Mucosa of descending colon (tissue), 3 donors: Measurements from ENCODE around the gene PSMD3. TPM values are rescaled to one million over a fixed set of nuclear protein-coding genes. Genes with fewer than 3 reads are reported as not detected.
"Not testable (repeated sequence)": the region's sequence is repeated elsewhere in the genome, so short reads cannot be mapped to it uniquely, and the experiment has no call there.

ENCODE experiments used
- ATAC-seq: fragments of 200-7000 bp; cut with Tn5 transposase; one replicate; pipeline ENCODE4 v1.9.1; 2020; ENCODE audit warnings: mild to moderate bottlenecking, moderate library complexity
- DNase-seq, 3 donors: peaks; one replicate each; pipeline ENCODE4 v3.0.0-alpha.2; 2020
- H3K36me3 ChIP-seq: fragments of 200-600 bp; one replicate; pipeline ENCODE4 v1.8.0; 2021; ENCODE audit warnings: low read depth, mild to moderate bottlenecking
- H3K4me1 ChIP-seq: fragments of 200-600 bp; one replicate; pipeline ENCODE4 v1.8.0; 2021; ENCODE audit warnings: low read depth, mild to moderate bottlenecking
- H3K4me3 ChIP-seq: fragments of 200-600 bp; one replicate; pipeline ENCODE4 v1.8.0; 2021; ENCODE audit warnings: mild to moderate bottlenecking
- H3K9me3 ChIP-seq: fragments of 200-600 bp; one replicate; pipeline ENCODE4 v1.8.0; 2021; ENCODE audit warnings: mild to moderate bottlenecking
- CTCF ChIP-seq: fragments of 200-600 bp; IDR thresholded peaks from one replicate; pipeline ENCODE4 v1.8.0; 2022; ENCODE audit warnings: antibody characterized with exemption, mild to moderate bottlenecking
- intact Hi-C, 2 donors: fragments of 100-400 bp; cut with DNase I in 1 of 2; cut with micrococcal nuclease in 1 of 2; formaldehyde crosslinking; loops; one replicate each; pipeline versions ENCODE4 v1.11.0 to v1.11.1; 2022; cut with DNase I, micrococcal nuclease
- total RNA-seq, 3 donors: library from RNA; stranded (reverse); fragmentation: NEBNext Ultra II Directional in 2 of 3; extraction: Animal tissue kit (Norgen Biotek cat#: 25700) in 2 of 3; gene quantifications; one replicate each; pipeline versions ENCODE4 v1.2.1 to v1.2.4, GENCODE V29; 2021 to 2023
- donor health status: DM: no; HTN: no; CAD: no; lungs with moderate emphysema.
- donor health status: DM: no; HTN: no; CAD: no.
- donor health status: DM: no; HTN: yes; CAD: no.

Gene PSMD3
- total RNA-seq, 3 donors from 2014 or later, result 96.0 to 126 (median 96.8) TPM

GRCh38 chr17:39946551-39947330 is 33.9 kb upstream of the PSMD3 start:
- DNase-seq, result no peak
- no peak overlapping the region for H3K4me3 ChIP-seq
- intact Hi-C loops, result no loop called here
- no peaks in the 10 kb centered on the region for H3K9me3 ChIP-seq
- no peaks in the 10 kb centered on the region for H3K4me1 ChIP-seq
- H3K36me3 ChIP-seq, result no peaks in the 10 kb centered on the region
- no peak for TF ChIP-seq CTCF
- no peak for ATAC-seq

GRCh38 chr17:39948489-39948828 is 32.1 kb upstream of the PSMD3 start:
- H3K9me3 ChIP-seq, DNase-seq, H3K4me1 ChIP-seq, H3K4me3 ChIP-seq, ATAC-seq, intact Hi-C loops, H3K36me3 ChIP-seq: not testable (repeated sequence)

GRCh38 chr17:39949028-39949427 is 31.6 kb upstream of the PSMD3 start:
- Histone ChIP-seq H3K9me3 (no peaks in the 10 kb centered on the region), H3K4me1 (no peaks in the 10 kb centered on the region), H3K4me3 (no peak overlapping the region), H3K36me3 (no peaks in the 10 kb centered on the region)
- ATAC-seq, result no peak
- DNase-seq, result no peak
- no peak for TF ChIP-seq CTCF
- intact Hi-C loops, result no loop called here

- no peaks in the 10 kb centered on the region for H3K9me3 ChIP-seq
- intact Hi-C loops, result no loop called here
- no peaks in the 10 kb centered on the region for H3K36me3 ChIP-seq
- DNase-seq (no peak), ATAC-seq (no peak)
- TF ChIP-seq CTCF, result no peak
- H3K4me3 ChIP-seq, result no peak overlapping the region
- H3K4me1 ChIP-seq, result no peaks in the 10 kb centered on the region
Observed at GRCh38 chr17:39950871-39951348, 29.7 kb upstream of the PSMD3 start.

- H3K4me1 ChIP-seq, result no peaks in the 10 kb centered on the region
- no peak for TF ChIP-seq CTCF
- ATAC-seq, result peak; percentile 1
- no peaks in the 10 kb centered on the region for H3K9me3 ChIP-seq
- intact Hi-C loops, result no loop called here
- no peak overlapping the region for H3K4me3 ChIP-seq
- no peaks in the 10 kb centered on the region for H3K36me3 ChIP-seq
- peak in 1 of 3 donors; percentile 68 for DNase-seq
Observed at GRCh38 chr17:39951924-39952679, 28.5 kb upstream of the PSMD3 start.
